Trophoblast cell (in vitro differentiated cells and primary cell): ENCODE data around the gene ZP4.

Experiments used
- DNase-seq, 2 donors: peaks; one replicate each; pipeline ENCODE4 v3.0.0-alpha.2; 2016
- H2AFZ ChIP-seq: 2 replicates; pipeline ENCODE4 v1.6.1; 2013; ENCODE audit warnings: low read length, moderate library complexity, mild to moderate bottlenecking; ENCODE audit not compliant: insufficient read depth, poor library complexity
- H2AK5ac ChIP-seq: 2 replicates; pipeline ENCODE4 v1.6.1; 2013; ENCODE audit warnings: mild to moderate bottlenecking, low read length
- H2BK120ac ChIP-seq: 2 replicates; pipeline ENCODE4 v1.6.1; 2013; ENCODE audit warnings: low read length, mild to moderate bottlenecking, moderate library complexity; ENCODE audit not compliant: insufficient read depth, poor library complexity
- H2BK12ac ChIP-seq: 2 replicates; pipeline ENCODE4 v1.6.1; 2013; ENCODE audit warnings: mild to moderate bottlenecking, low read length, moderate library complexity
- H2BK5ac ChIP-seq: 2 replicates; pipeline ENCODE4 v1.6.1; 2013; ENCODE audit warnings: low read length, low read depth, moderate library complexity, mild to moderate bottlenecking; ENCODE audit not compliant: poor library complexity
- H3K14ac ChIP-seq: 2 replicates; pipeline ENCODE4 v1.6.1; 2013; ENCODE audit warnings: mild to moderate bottlenecking, low read length
- H3K18ac ChIP-seq: 2 replicates; pipeline ENCODE4 v1.6.1; 2013; ENCODE audit warnings: mild to moderate bottlenecking, low read length
- H3K23ac ChIP-seq: 2 replicates; pipeline ENCODE4 v1.6.1; 2013; ENCODE audit warnings: low read length
- H3K27ac ChIP-seq: 2 replicates; pipeline ENCODE4 v1.5.1; 2013; ENCODE audit warnings: low read depth, mild to moderate bottlenecking, inconsistent platforms, low read length, moderate library complexity
- H3K27me3 ChIP-seq: 2 replicates; pipeline ENCODE4 v1.6.1; 2013; ENCODE audit warnings: inconsistent platforms, mild to moderate bottlenecking, low read length, moderate library complexity; ENCODE audit not compliant: insufficient read depth
- H3K36me3 ChIP-seq, 2 experiments: 1 replicate in 1 of 2; 2 replicates in 1 of 2; pipeline ENCODE4 v1.6.1; 2013; ENCODE audit warnings: low read length in 2 of 2, mild to moderate bottlenecking in 2 of 2, moderate library complexity in 1 of 2; ENCODE audit not compliant: insufficient read depth in 2 of 2, control insufficient read depth in 1 of 2
- H3K4ac ChIP-seq: 2 replicates; pipeline ENCODE4 v1.6.1; 2013; ENCODE audit warnings: low read depth, mild to moderate bottlenecking, low read length, moderate library complexity
- H3K4me1 ChIP-seq, 2 experiments: 1 replicate in 1 of 2; 2 replicates in 1 of 2; pipeline ENCODE4 v1.6.1; 2013; ENCODE audit warnings: low read length in 2 of 2, mild to moderate bottlenecking in 2 of 2, moderate library complexity in 1 of 2; ENCODE audit not compliant: insufficient read depth in 2 of 2, control insufficient read depth in 1 of 2
- H3K4me2 ChIP-seq: 2 replicates; pipeline ENCODE4 v1.6.1; 2013; ENCODE audit warnings: inconsistent platforms, mild to moderate bottlenecking, low read length, moderate library complexity
- H3K4me3 ChIP-seq: 2 replicates; pipeline ENCODE4 v1.5.1; 2013; ENCODE audit warnings: mild to moderate bottlenecking, low read depth, low read length, inconsistent platforms
- H3K79me1 ChIP-seq: one replicate; pipeline ENCODE4 v1.6.1; 2013; ENCODE audit warnings: low read length
- H3K79me2 ChIP-seq: 2 replicates; pipeline ENCODE4 v1.6.1; 2013; ENCODE audit warnings: low read length, mild to moderate bottlenecking; ENCODE audit not compliant: control insufficient read depth, insufficient read depth, poor library complexity
- H3K9ac ChIP-seq: 2 replicates; pipeline ENCODE4 v1.6.1; 2013; ENCODE audit warnings: mild to moderate bottlenecking, low read length
- H3K9me3 ChIP-seq: 2 replicates; pipeline ENCODE4 v1.6.1; 2013; ENCODE audit warnings: low read depth, mild to moderate bottlenecking, control low read depth, inconsistent platforms, low read length; ENCODE audit not compliant: insufficient read depth
- H4K12ac ChIP-seq: 2 replicates; pipeline ENCODE4 v1.6.1; 2013; ENCODE audit warnings: low read depth, mild to moderate bottlenecking, low read length, moderate library complexity
- H4K8ac ChIP-seq: 2 replicates; pipeline ENCODE4 v1.6.1; 2013; ENCODE audit warnings: low read depth, mild to moderate bottlenecking, low read length, moderate library complexity
- H4K91ac ChIP-seq: one replicate; pipeline ENCODE4 v1.6.1; 2013; ENCODE audit warnings: low read depth, mild to moderate bottlenecking, low read length, moderate library complexity
- WGBS: extraction: QIAGEN DNeasy Blood & Tissue Kit; methylation state at CpG from one replicate; pipeline ENCODE4 v1.1.7; 2013; ENCODE audit warnings: missing lambda C conversion rate; ENCODE audit not compliant: insufficient read length, insufficient coverage; ENCODE audit errors: extremely low coverage; 5-methylcytosine and 5-hydroxymethylcytosine counted together

ZP4 gene

GRCh38 chr1:237861944-237862343, 28.8 kb downstream of the ZP4 start:
- Histone ChIP-seq H3K9ac (no peak overlapping the region), H3K9me3 (no peaks in the 10 kb centered on the region), H3K18ac (no peak overlapping the region), H3K14ac (no peak overlapping the region), H4K91ac (no peak overlapping the region), H3K27me3 (no peaks in the 10 kb centered on the region), H3K27ac (no peak overlapping the region), H3K79me1 (no peaks in the 10 kb centered on the region), H2BK5ac (no peak overlapping the region), H3K4me2 (no peak overlapping the region), H2AK5ac (no peak overlapping the region), H3K4me1 (no peaks in the 10 kb centered on the region), H2BK120ac (no peak overlapping the region), H4K8ac (no peak overlapping the region), H2BK12ac (no peak overlapping the region), H3K23ac (no peak overlapping the region), H3K4ac (no peak overlapping the region), H3K4me3 (no peak overlapping the region), H3K36me3 (no peaks in the 10 kb centered on the region), H4K12ac (no peak overlapping the region), H2AFZ (no peak overlapping the region), H3K79me2 (no peaks in the 10 kb centered on the region)
- 100% methylated on average over 1 of the region's 8 CpGs for WGBS
- DNase-seq = no peak

- WGBS = no CpG with 5 or more reads among the region's 4 CpGs
- no peaks in the 10 kb centered on the region for H3K9me3 ChIP-seq
- H3K36me3 ChIP-seq = no peaks in the 10 kb centered on the region
- no peak overlapping the region for H4K91ac ChIP-seq
- H2AFZ ChIP-seq = no peak overlapping the region
- H4K12ac ChIP-seq = no peak overlapping the region
- no peak overlapping the region for H2BK120ac ChIP-seq
- H4K8ac ChIP-seq = no peak overlapping the region
- no peak overlapping the region for H3K14ac ChIP-seq
- no peak overlapping the region for H3K18ac ChIP-seq
- no peaks in the 10 kb centered on the region for H3K27me3 ChIP-seq
- no peak overlapping the region for H3K4me2 ChIP-seq
- no peaks in the 10 kb centered on the region for H3K4me1 ChIP-seq
- H2AK5ac ChIP-seq = no peak overlapping the region
- H3K23ac ChIP-seq = no peak overlapping the region
- H3K79me1 ChIP-seq = no peaks in the 10 kb centered on the region
- no peak overlapping the region for H3K9ac ChIP-seq
- no peak overlapping the region for H2BK5ac ChIP-seq
- no peak overlapping the region for H3K4ac ChIP-seq
- no peak overlapping the region for H3K27ac ChIP-seq
- H3K79me2 ChIP-seq = no peaks in the 10 kb centered on the region
- no peak overlapping the region for H3K4me3 ChIP-seq
- peak in 1 of 2 donors; percentile 11 for DNase-seq
- H2BK12ac ChIP-seq = no peak overlapping the region
Measured at GRCh38 chr1:237858992-237859391, 31.7 kb downstream of the ZP4 start.

- no peak overlapping the region for H4K91ac ChIP-seq
- no peak overlapping the region for H3K4me3 ChIP-seq
- H3K18ac ChIP-seq = no peak overlapping the region
- H3K4me2 ChIP-seq = no peak overlapping the region
- no peaks in the 10 kb centered on the region for H3K4me1 ChIP-seq
- no peak overlapping the region for H3K9ac ChIP-seq
- no peak overlapping the region for H2BK120ac ChIP-seq
- no peak overlapping the region for H3K23ac ChIP-seq
- H3K79me1 ChIP-seq = no peaks in the 10 kb centered on the region
- H2AK5ac ChIP-seq = no peak overlapping the region
- no peaks in the 10 kb centered on the region for H3K36me3 ChIP-seq
- no peaks in the 10 kb centered on the region for H3K79me2 ChIP-seq
- H2BK12ac ChIP-seq = no peak overlapping the region
- no peaks in the 10 kb centered on the region for H3K27me3 ChIP-seq
- no peak overlapping the region for H4K8ac ChIP-seq
- DNase-seq = no peak
- H3K4ac ChIP-seq = no peak overlapping the region
- no peak overlapping the region for H2BK5ac ChIP-seq
- no peaks in the 10 kb centered on the region for H3K9me3 ChIP-seq
- H3K27ac ChIP-seq = no peak overlapping the region
- H3K14ac ChIP-seq = no peak overlapping the region
- H4K12ac ChIP-seq = no peak overlapping the region
- no CpG with 5 or more reads among the region's 7 CpGs for WGBS
- no peak overlapping the region for H2AFZ ChIP-seq
Measured at GRCh38 chr1:237857455-237857854, 33.3 kb downstream of the ZP4 start.

- no peak overlapping the region for H3K4me2 ChIP-seq
- no peak overlapping the region for H2BK12ac ChIP-seq
Measured at GRCh38 chr1:237852342-237852741, 38.4 kb downstream of the ZP4 start.

More at GRCh38 chr1:237852342-237852741, 38.4 kb downstream of the ZP4 start:
- Histone ChIP-seq H3K14ac (no peak overlapping the region), H4K8ac (no peak overlapping the region), H3K27ac (no peak overlapping the region), H4K91ac (no peak overlapping the region), H3K36me3 (no peaks in the 10 kb centered on the region), H3K79me2 (no peaks in the 10 kb centered on the region), H2AK5ac (no peak overlapping the region), H2BK5ac (no peak overlapping the region), H3K9me3 (no peaks in the 10 kb centered on the region), H3K18ac (no peak overlapping the region), H3K4ac (no peak overlapping the region), H3K27me3 (no peaks in the 10 kb centered on the region), H2BK120ac (no peak overlapping the region), H3K79me1 (no peaks in the 10 kb centered on the region), H3K9ac (no peak overlapping the region), H3K23ac (no peak overlapping the region), H2AFZ (no peak overlapping the region), H4K12ac (no peak overlapping the region), H3K4me3 (no peak overlapping the region), H3K4me1 (no peaks in the 10 kb centered on the region)
- no peak for DNase-seq
- no CpG with 5 or more reads among the region's 3 CpGs for WGBS
